Lower leg skin (tissue), 3 donors: Measurements from ENCODE around the gene C2orf72.

Experiments used
- POLR2A ChIP-seq, 2 donors: fragments of 450-650 bp; IDR thresholded peaks; one replicate each; pipeline ENCODE4 v1.6.1; 2016 to 2017; ENCODE audit warnings: antibody characterized with exemption in 2 of 2, mild to moderate bottlenecking in 1 of 2, moderate library complexity in 1 of 2
- TF ChIP-seq, protein P1 (sequence below), 3 donors: fragments of 450-650 bp; IDR thresholded peaks; one replicate each; pipeline ENCODE4 v1.5.1; 2016; ENCODE audit warnings: antibody characterized with exemption in 3 of 3, mild to moderate bottlenecking in 3 of 3, moderate library complexity in 2 of 3

DNA sequence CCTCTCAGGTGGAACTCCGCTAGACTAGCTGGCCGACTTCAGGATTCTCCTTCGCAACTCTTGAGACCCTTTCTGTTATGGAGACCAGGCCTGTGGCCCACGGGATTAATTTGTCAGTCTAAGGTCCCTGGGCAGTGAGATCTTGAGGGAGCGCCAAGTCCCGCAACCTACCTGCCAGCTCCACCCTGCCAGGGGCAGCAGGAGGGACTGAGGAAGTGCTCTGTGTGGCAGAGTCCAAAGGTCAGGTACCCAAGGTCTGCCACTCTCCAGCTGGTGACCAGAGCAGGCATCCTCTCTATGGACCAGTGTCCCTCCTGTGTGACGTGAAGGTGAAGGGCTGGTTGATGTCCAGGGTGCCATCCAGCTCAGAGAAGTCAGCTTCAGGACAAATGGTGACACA lies 45.7 kb upstream of the C2orf72 start:
- no peak for TF ChIP-seq POLR2A (IDR thresholded peaks at IDR 0.05)
- TF ChIP-seq, protein P1, sequence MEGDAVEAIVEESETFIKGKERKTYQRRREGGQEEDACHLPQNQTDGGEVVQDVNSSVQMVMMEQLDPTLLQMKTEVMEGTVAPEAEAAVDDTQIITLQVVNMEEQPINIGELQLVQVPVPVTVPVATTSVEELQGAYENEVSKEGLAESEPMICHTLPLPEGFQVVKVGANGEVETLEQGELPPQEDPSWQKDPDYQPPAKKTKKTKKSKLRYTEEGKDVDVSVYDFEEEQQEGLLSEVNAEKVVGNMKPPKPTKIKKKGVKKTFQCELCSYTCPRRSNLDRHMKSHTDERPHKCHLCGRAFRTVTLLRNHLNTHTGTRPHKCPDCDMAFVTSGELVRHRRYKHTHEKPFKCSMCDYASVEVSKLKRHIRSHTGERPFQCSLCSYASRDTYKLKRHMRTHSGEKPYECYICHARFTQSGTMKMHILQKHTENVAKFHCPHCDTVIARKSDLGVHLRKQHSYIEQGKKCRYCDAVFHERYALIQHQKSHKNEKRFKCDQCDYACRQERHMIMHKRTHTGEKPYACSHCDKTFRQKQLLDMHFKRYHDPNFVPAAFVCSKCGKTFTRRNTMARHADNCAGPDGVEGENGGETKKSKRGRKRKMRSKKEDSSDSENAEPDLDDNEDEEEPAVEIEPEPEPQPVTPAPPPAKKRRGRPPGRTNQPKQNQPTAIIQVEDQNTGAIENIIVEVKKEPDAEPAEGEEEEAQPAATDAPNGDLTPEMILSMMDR (IDR thresholded peaks at IDR 0.05): no peak
